H9 (cell line): ENCODE data around the gene ABLIM1. TPM values are rescaled to one million over a fixed set of nuclear protein-coding genes. Genes with fewer than 3 reads are reported as not detected.

ENCODE experiments used
- DNase-seq: peaks from one replicate; pipeline ENCODE4 v3.0.0-alpha.2; 2017
- H2AFZ ChIP-seq: one replicate; pipeline ENCODE4 v1.6.1; 2013; ENCODE audit warnings: mild to moderate bottlenecking, low read length, control low read depth, moderate library complexity
- H2AK5ac ChIP-seq: 2 replicates; pipeline ENCODE4 v1.6.1; 2013; ENCODE audit warnings: low read length, control low read depth, mixed read lengths; ENCODE audit not compliant: insufficient read length
- H2BK120ac ChIP-seq: one replicate; pipeline ENCODE4 v1.6.1; 2013; ENCODE audit warnings: low read depth, mild to moderate bottlenecking, low read length, control low read depth, inconsistent platforms; ENCODE audit not compliant: poor library complexity, severe bottlenecking
- H2BK12ac ChIP-seq: 2 replicates; pipeline ENCODE4 v1.6.1; 2013; ENCODE audit warnings: low read length, control low read depth, mixed read lengths, low read depth; ENCODE audit not compliant: insufficient read length
- H2BK15ac ChIP-seq: 2 replicates; pipeline ENCODE4 v1.6.1; 2013; ENCODE audit warnings: low read depth, low read length, control low read depth
- H2BK20ac ChIP-seq: one replicate; pipeline ENCODE4 v1.6.1; 2013; ENCODE audit warnings: low read depth, mild to moderate bottlenecking, low read length, control low read depth, inconsistent platforms; ENCODE audit not compliant: poor library complexity, severe bottlenecking
- H2BK5ac ChIP-seq: 2 replicates; pipeline ENCODE4 v1.6.1; 2013; ENCODE audit warnings: low read length, control low read depth, mixed read lengths; ENCODE audit not compliant: insufficient read length
- H3K14ac ChIP-seq: 2 replicates; pipeline ENCODE4 v1.6.1; 2013; ENCODE audit warnings: low read length, control low read depth; ENCODE audit not compliant: insufficient read depth
- H3K18ac ChIP-seq: 2 replicates; pipeline ENCODE4 v1.6.1; 2013; ENCODE audit warnings: low read depth, mild to moderate bottlenecking, mixed read lengths, low read length, control low read depth; ENCODE audit not compliant: insufficient read length
- H3K23ac ChIP-seq: 2 replicates; pipeline ENCODE4 v1.6.1; 2013; ENCODE audit warnings: low read length, control low read depth, mixed read lengths, low read depth; ENCODE audit not compliant: insufficient read length
- H3K23me2 ChIP-seq: 2 replicates; pipeline ENCODE4 v1.6.1; 2013; ENCODE audit warnings: low read depth, mild to moderate bottlenecking, mixed read lengths, low read length, control low read depth; ENCODE audit not compliant: insufficient read length, poor library complexity, severe bottlenecking
- H3K27ac ChIP-seq: 2 replicates; pipeline ENCODE4 v1.5.1; 2013; ENCODE audit warnings: low read length, control low read depth, mixed read lengths, low read depth; ENCODE audit not compliant: insufficient read length
- H3K27me3 ChIP-seq: 2 replicates; pipeline ENCODE4 v1.6.1; 2013; ENCODE audit warnings: low read length, control low read depth, inconsistent platforms; ENCODE audit not compliant: insufficient read depth
- H3K4ac ChIP-seq: 2 replicates; pipeline ENCODE4 v1.6.1; 2013; ENCODE audit warnings: low read depth, mild to moderate bottlenecking, control low read depth, inconsistent platforms, low read length, moderate library complexity
- H3K4me1 ChIP-seq: 2 replicates; pipeline ENCODE4 v1.6.1; 2013; ENCODE audit warnings: low read length, control low read depth, inconsistent platforms; ENCODE audit not compliant: insufficient read depth
- H3K4me2 ChIP-seq: 2 replicates; pipeline ENCODE4 v1.6.1; 2013; ENCODE audit warnings: low read length, control low read depth, mixed read lengths; ENCODE audit not compliant: insufficient read length, insufficient read depth
- H3K56ac ChIP-seq: 2 replicates; pipeline ENCODE4 v1.6.1; 2013; ENCODE audit warnings: low read depth, mild to moderate bottlenecking, mixed read lengths, low read length, control low read depth; ENCODE audit not compliant: insufficient read length
- H3K79me1 ChIP-seq: 2 replicates; pipeline ENCODE4 v1.6.1; 2013; ENCODE audit warnings: low read depth, mild to moderate bottlenecking, moderate library complexity, low read length, control low read depth, inconsistent platforms; ENCODE audit not compliant: insufficient read depth, poor library complexity, severe bottlenecking
- H3K79me2 ChIP-seq: 2 replicates; pipeline ENCODE4 v1.6.1; 2013; ENCODE audit warnings: low read length, control low read depth, inconsistent platforms; ENCODE audit not compliant: insufficient read depth
- H3K9ac ChIP-seq: 2 replicates; pipeline ENCODE4 v1.6.1; 2013; ENCODE audit warnings: low read length, control low read depth, mixed read lengths; ENCODE audit not compliant: insufficient read length; ENCODE audit errors: extremely low read depth
- H3K9me3 ChIP-seq: one replicate; pipeline ENCODE4 v1.6.1; 2013; ENCODE audit warnings: low read depth, low read length, inconsistent platforms; ENCODE audit not compliant: control insufficient read depth
- H3T11ph ChIP-seq: one replicate; pipeline ENCODE4 v1.6.1; 2013; ENCODE audit warnings: mild to moderate bottlenecking, low read length, control low read depth, inconsistent platforms
- H4K20me1 ChIP-seq: one replicate; pipeline ENCODE4 v1.6.1; 2013; ENCODE audit not compliant: control insufficient read depth, insufficient read length, insufficient read depth
- H4K5ac ChIP-seq: 2 replicates; pipeline ENCODE4 v1.6.1; 2013; ENCODE audit warnings: low read depth, mild to moderate bottlenecking, mixed read lengths, low read length, control low read depth; ENCODE audit not compliant: insufficient read length
- H4K8ac ChIP-seq: replicated peaks from 2 replicates; pipeline ENCODE4 v1.6.1; 2013; ENCODE audit warnings: low read length, control low read depth, mixed read lengths, low read depth; ENCODE audit not compliant: insufficient read length
- H4K91ac ChIP-seq: 2 replicates; pipeline ENCODE4 v1.6.1; 2013; ENCODE audit warnings: low read depth, mild to moderate bottlenecking, moderate library complexity, mixed read lengths, low read length, control low read depth; ENCODE audit not compliant: insufficient read length
- H3K27ac Mint-ChIP-seq, 3 experiments: 2 replicates in 2 of 3; 3 replicates in 1 of 3; pipeline ENCODE4 v1.8.0; 2020 to 2021; ENCODE audit warnings: mixed read lengths in 3 of 3, mild to moderate bottlenecking in 1 of 3, moderate library complexity in 1 of 3
- H3K27me3 Mint-ChIP-seq: 2 replicates; pipeline ENCODE4 v1.8.0; 2021; ENCODE audit warnings: low read depth, mild to moderate bottlenecking, moderate library complexity, mixed read lengths
- H3K36me3 Mint-ChIP-seq, 3 experiments: 2 replicates in 2 of 3; 3 replicates in 1 of 3; pipeline ENCODE4 v1.8.0; 2020 to 2021; ENCODE audit warnings: low read depth in 3 of 3, mixed read lengths in 3 of 3; ENCODE audit not compliant: insufficient read depth in 1 of 3
- H3K4me1 Mint-ChIP-seq, 2 experiments: 2 replicates each; pipeline ENCODE4 v1.8.0; 2020; ENCODE audit warnings: mixed read lengths in 2 of 2
- H3K4me3 Mint-ChIP-seq, 2 experiments: 2 replicates in 1 of 2; 3 replicates in 1 of 2; pipeline ENCODE4 v1.8.0; 2020 to 2021; ENCODE audit warnings: mild to moderate bottlenecking in 2 of 2, mixed read lengths in 2 of 2, moderate library complexity in 1 of 2
- H3K9me3 Mint-ChIP-seq, 2 experiments: 2 replicates in 1 of 2; 3 replicates in 1 of 2; pipeline ENCODE4 v1.8.0; 2020; ENCODE audit warnings: mild to moderate bottlenecking in 2 of 2, mixed read lengths in 2 of 2, moderate library complexity in 1 of 2
- WGBS: extraction: QIAGEN DNeasy Blood & Tissue Kit; methylation state at CpG from one replicate; pipeline ENCODE4 v1.1.7; 2013; ENCODE audit warnings: missing lambda C conversion rate, low lambda C conversion rate, mixed read lengths; ENCODE audit not compliant: insufficient read length; ENCODE audit errors: extremely low coverage; 5-methylcytosine and 5-hydroxymethylcytosine counted together
- total RNA-seq: library from RNA; stranded (reverse); gene quantifications from 2 replicates; pipeline ENCODE4 v1.2.1, GENCODE V29; 2021
- TF ChIP-seq, protein P1 (sequence below): fragments of 200-600 bp; sonication (generic); conservative IDR thresholded peaks from 3 replicates; pipeline ENCODE4 v1.8.0; 2021; ENCODE audit warnings: antibody characterized with exemption, mild to moderate bottlenecking

The ABLIM1 gene
- total RNA-seq, 1 experiment from 2014 or later: 32.1 TPM

DNA sequence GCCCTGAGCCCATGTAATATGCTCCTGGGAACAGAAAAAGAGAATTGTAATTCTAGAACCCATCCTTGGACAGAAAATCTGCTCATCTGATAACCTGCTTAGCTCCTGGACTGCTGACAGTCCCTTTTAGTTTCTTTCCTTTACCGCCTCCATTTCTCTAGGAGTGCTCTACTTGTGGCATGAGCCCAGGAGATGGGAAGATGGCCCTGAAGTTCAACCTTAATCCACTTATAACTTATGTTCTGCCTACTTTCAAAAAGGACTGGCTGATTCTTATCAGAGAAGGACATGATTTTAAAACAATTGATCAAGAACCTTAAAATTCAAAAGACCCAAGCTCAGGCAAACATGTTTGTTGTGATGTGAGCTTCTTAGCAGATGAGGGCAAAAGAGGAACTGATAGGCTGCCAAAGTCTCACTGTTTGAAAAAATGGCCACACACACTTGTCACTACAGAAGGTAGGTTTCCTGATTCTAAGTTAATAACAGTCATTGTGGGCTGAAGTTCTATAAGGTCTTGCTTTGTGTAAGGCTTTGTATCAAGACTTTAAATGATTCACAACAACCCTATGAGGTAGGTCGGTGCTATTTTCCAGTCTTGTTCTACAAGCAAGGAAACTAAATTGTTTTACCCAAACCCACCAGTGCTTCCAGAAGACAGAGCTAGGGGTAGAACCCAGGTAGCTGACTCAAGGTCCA lies 159.5 kb downstream of the ABLIM1 start:
- WGBS: no CpG with 5 or more reads among the region's 2 CpGs
- Histone ChIP-seq H3K23ac (no peak overlapping the region), H2BK5ac (no peak overlapping the region), H3K4ac (no peak overlapping the region), H3K4me2 (no peak overlapping the region), H4K8ac (no peak overlapping the region), H2BK120ac (no peak overlapping the region), H3K4me1 (no peaks in the 10 kb centered on the region; the same call in 1 of the 2 replicates), H4K91ac (no peak overlapping the region), H2BK15ac (no peak overlapping the region), H3K9me3 (no peaks in the 10 kb centered on the region), H3T11ph (no peak overlapping the region), H3K79me1 (no peaks in the 10 kb centered on the region), H2BK20ac (no peak overlapping the region), H4K20me1 (no peaks in the 10 kb centered on the region), H3K27me3 (no peaks in the 10 kb centered on the region), H2BK12ac (no peak overlapping the region), H3K79me2 (no peaks in the 10 kb centered on the region; the same call in 1 of the 2 replicates), H3K14ac (no peak overlapping the region), H3K18ac (no peak overlapping the region), H3K23me2 (no peaks in the 10 kb centered on the region), H4K5ac (no peak overlapping the region), H2AFZ (no peak overlapping the region), H3K27ac (no peak overlapping the region), H3K9ac (no peak overlapping the region), H3K56ac (no peak overlapping the region), H2AK5ac (no peak overlapping the region)
- Mint-ChIP-seq H3K9me3 (no peaks in the 10 kb centered on the region), H3K27me3 (no peaks in the 10 kb centered on the region), H3K4me1 (peaks cover 3% of the 10 kb centered on the region in 2 experiments; a peak in 2 of 4 replicates), H3K27ac (no peak overlapping the region), H3K36me3 (peaks cover 3 to 5% (median 4%) of the 10 kb centered on the region in 3 experiments; a peak in 5 of 7 replicates), H3K4me3 (no peak overlapping the region)
- TF ChIP-seq, protein P1, sequence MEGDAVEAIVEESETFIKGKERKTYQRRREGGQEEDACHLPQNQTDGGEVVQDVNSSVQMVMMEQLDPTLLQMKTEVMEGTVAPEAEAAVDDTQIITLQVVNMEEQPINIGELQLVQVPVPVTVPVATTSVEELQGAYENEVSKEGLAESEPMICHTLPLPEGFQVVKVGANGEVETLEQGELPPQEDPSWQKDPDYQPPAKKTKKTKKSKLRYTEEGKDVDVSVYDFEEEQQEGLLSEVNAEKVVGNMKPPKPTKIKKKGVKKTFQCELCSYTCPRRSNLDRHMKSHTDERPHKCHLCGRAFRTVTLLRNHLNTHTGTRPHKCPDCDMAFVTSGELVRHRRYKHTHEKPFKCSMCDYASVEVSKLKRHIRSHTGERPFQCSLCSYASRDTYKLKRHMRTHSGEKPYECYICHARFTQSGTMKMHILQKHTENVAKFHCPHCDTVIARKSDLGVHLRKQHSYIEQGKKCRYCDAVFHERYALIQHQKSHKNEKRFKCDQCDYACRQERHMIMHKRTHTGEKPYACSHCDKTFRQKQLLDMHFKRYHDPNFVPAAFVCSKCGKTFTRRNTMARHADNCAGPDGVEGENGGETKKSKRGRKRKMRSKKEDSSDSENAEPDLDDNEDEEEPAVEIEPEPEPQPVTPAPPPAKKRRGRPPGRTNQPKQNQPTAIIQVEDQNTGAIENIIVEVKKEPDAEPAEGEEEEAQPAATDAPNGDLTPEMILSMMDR: no peak
- no peak for DNase-seq
